GM18520 (cell line): ENCODE data around the gene NXNL1.
A peak's percentile ranks its signal among the peaks of the same experiment; 100 is the strongest.
"Not testable (repeated sequence)": the region's sequence is repeated elsewhere in the genome, so short reads cannot be mapped to it uniquely, and the experiment has no call there.

Source experiments
- ATAC-seq: cut with Tn5 transposase; IDR thresholded peaks from one replicate; pipeline ENCODE4 v1.9.1; 2021; ENCODE audit not compliant: unreplicated experiment

The NXNL1 gene

GRCh38 chr19:17487284-17488121, 26.8 kb upstream of the NXNL1 start:
- no peak for ATAC-seq

GRCh38 chr19:17486545-17487240, 26.0 kb upstream of the NXNL1 start:
- no peak for ATAC-seq

- ATAC-seq = no peak
These were observed 23.9 kb upstream of the NXNL1 start for GRCh38 chr19:17484520-17485185.

GRCh38 chr19:17483605-17484002, 22.9 kb upstream of the NXNL1 start:
- no peak for ATAC-seq

GRCh38 chr19:17482877-17483604, 22.3 kb upstream of the NXNL1 start:
- no peak for ATAC-seq

- ATAC-seq = no peak
These were observed 21.3 kb upstream of the NXNL1 start for GRCh38 chr19:17481986-17482385.

- no peak for ATAC-seq
These were observed 18.6 kb upstream of the NXNL1 start for GRCh38 chr19:17479325-17479791.

- no peak for ATAC-seq
These were observed 14.9 kb upstream of the NXNL1 start for GRCh38 chr19:17475541-17476115.

- ATAC-seq = not testable (repeated sequence)
These were observed 14.3 kb upstream of the NXNL1 start for GRCh38 chr19:17475011-17475540.

GRCh38 chr19:17473041-17473440, 12.3 kb upstream of the NXNL1 start:
- ATAC-seq = no peak

GRCh38 chr19:17471410-17472125, 10.8 kb upstream of the NXNL1 start:
- no peak for ATAC-seq

- peak; percentile 78 for ATAC-seq
These were observed 9.5 kb upstream of the NXNL1 start, which contains the start of gene SLC27A1 for GRCh38 chr19:17470068-17470841. Gene SLC27A1, plus strand, starts transcription at chr19:17470524. Its CDS starts 17 bp downstream, at chr19:17470541.

- peak; percentile 36 for ATAC-seq
These were observed 8.8 kb upstream of the NXNL1 start for GRCh38 chr19:17469481-17470067.

- no peak for ATAC-seq
These were observed 8.4 kb upstream of the NXNL1 start for GRCh38 chr19:17469092-17469480.

- ATAC-seq = no peak
These were observed 7.8 kb upstream of the NXNL1 start for GRCh38 chr19:17468302-17469091.

GRCh38 chr19:17467471-17468301, 7.0 kb upstream of the NXNL1 start:
- no peak for ATAC-seq

GRCh38 chr19:17466487-17466850, 5.7 kb upstream of the NXNL1 start:
- ATAC-seq = no peak
